H7 (cell line): ENCODE results near the gene ATP9A. TPM values are rescaled to one million over a fixed set of nuclear protein-coding genes. Genes with fewer than 3 reads are reported as not detected.

Source experiments
- DNase-seq: peaks from one replicate; pipeline ENCODE4 v3.0.0; 2012
- H3K27me3 ChIP-seq: 2 replicates; pipeline ENCODE4 v1.6.0; 2011; ENCODE audit warnings: mild to moderate bottlenecking, low read length; ENCODE audit not compliant: control insufficient read depth, insufficient read depth
- H3K36me3 ChIP-seq: replicated peaks from 2 replicates; pipeline ENCODE4 v1.5.1; 2011; ENCODE audit warnings: low read length; ENCODE audit not compliant: control insufficient read depth, insufficient read depth
- H3K4me3 ChIP-seq: 2 replicates; pipeline ENCODE4 v1.5.1; 2011; ENCODE audit warnings: low read depth, mild to moderate bottlenecking, control low read depth, low read length, moderate library complexity; ENCODE audit not compliant: insufficient read depth
- total RNA-seq: library from RNA; depleted of rRNA; stranded (reverse); fragments of >200 nt; shearing (Covaris generic); gene quantifications from 2 replicates; pipeline ENCODE4 v1.2.3, GENCODE V29; 2014

The ATP9A gene
- total RNA-seq, 1 experiment from 2014 or later = 1.6 TPM

DNA sequence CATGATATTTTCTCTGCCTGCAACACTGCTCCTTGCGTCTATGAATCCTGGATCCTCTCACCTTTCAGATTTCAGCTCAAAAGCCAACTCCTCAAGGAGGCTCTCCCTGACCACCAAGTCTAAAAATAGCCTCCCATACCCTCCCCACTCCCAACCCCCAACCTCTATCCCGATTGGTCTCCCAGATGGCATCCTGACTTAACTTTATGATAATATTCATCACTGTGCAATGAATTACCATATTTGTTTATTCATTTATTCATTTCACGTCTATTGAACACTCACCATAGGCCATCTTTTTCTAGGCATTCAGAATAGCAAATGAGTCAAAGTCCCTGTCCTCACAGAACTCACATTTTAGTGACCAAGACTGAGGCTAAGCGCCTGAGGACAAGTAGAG, 183.0 kb downstream of the ATP9A start:
- Histone ChIP-seq H3K4me3 (no peak overlapping the region), H3K36me3 (no peaks in the 10 kb centered on the region), H3K27me3 (no peaks in the 10 kb centered on the region)
- DNase-seq = no peak

DNA sequence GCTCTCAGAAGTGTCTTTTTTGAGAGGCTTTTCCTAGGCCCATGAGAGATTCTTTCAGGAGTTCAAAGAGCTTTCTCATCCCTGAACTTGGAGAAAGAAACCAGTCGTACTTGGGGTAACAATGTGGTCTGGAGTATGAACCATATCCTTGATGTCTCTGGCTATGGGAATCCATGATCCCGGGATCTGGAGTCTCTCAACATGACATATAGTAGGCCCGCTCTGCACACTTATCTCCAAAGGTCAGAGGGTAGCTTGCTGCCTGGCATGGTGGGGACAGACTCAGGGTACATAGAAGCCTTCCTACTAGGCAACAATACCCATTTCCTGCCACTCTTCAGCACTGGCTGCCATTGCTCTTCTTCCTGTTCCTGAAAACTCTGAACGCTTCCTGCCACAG, 183.5 kb downstream of the ATP9A start:
- Histone ChIP-seq H3K27me3 (no peaks in the 10 kb centered on the region), H3K36me3 (no peaks in the 10 kb centered on the region), H3K4me3 (no peak overlapping the region)
- no peak for DNase-seq

DNA sequence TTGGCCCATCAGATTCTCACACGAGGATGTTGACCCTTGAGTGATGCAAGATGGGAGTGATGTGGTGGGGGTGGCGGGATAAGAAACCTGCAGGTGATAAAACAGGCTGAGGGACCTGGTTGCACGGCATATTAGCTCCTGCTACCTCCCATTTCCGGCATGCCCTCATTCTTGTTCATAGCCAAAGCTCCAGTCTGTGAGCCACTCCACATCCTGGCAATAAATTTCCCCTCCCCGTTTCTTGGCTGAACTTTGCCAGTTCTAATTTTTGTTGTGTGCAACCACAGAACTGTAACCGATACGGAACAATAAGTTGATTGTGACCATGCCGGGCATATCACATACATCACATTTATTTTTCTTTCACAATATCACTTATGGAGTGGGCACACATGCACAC, 184.1 kb downstream of the ATP9A start:
- H3K36me3 ChIP-seq = no peaks in the 10 kb centered on the region
- H3K27me3 ChIP-seq = no peaks in the 10 kb centered on the region
- H3K4me3 ChIP-seq = no peak overlapping the region
- DNase-seq = no peak

DNA sequence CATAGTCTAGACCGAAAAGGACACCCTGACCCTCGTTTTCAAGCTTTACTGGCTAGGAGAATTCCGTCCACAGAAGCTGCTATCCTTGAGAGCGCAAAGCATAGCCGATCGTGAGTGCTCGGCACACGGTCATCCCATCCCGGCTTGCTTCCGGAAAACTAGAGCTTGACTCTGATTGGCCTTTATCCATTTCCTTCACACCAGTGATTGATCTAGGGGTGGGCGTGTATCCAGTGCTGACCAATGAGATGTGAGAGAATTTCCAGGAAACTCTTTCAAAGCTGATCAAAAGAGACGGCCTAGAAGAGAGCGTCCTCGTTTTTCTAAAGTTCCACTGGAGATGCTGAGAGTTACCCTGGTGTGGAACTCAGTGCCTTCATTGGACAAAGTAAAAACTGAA, 184.7 kb downstream of the ATP9A start:
- no peaks in the 10 kb centered on the region for H3K27me3 ChIP-seq
- H3K36me3 ChIP-seq = no peaks in the 10 kb centered on the region
- DNase-seq = no peak
- no peak overlapping the region for H3K4me3 ChIP-seq

DNA sequence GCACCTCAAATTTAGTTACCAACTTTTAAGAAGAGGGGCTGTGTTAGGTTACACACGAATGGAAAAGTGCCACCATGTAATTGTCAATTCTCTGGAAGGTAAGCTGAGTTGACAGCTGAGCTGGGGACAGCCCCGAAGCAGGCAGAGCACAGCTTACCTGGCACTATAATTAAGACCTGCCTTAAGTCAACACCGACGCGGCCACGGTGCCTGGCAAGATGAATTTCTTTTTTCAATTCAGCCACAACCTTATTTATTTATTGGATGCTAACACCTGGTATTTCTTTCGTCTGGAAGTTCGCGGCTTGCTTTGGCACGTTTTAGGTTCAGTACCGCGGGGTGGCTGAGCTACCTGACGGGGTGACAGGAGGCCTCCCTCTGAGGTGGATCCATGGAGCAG, 185.1 kb downstream of the ATP9A start:
- H3K27me3 ChIP-seq = no peaks in the 10 kb centered on the region
- no peaks in the 10 kb centered on the region for H3K36me3 ChIP-seq
- H3K4me3 ChIP-seq = no peak overlapping the region
- DNase-seq = no peak

DNA sequence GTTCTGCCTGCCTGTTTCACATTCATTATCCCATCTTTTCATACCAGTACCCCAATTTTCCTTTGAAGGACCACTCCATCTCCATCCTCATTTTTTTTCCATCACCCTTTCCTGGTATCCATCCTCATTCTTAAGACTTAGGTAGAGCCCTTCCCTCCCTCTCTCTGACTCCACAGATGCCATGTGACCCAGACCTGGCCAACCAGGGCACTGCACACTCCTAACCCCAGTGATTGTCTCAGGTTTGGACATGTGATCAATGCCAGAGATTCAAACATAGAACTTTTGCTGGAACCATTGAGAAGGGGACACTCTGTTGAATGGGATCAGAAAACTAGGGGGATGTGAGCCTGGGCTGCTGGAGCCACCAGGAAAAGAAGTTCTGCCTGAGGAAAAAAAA, 186.6 kb downstream of the ATP9A start:
- no peaks in the 10 kb centered on the region for H3K36me3 ChIP-seq

DNA sequence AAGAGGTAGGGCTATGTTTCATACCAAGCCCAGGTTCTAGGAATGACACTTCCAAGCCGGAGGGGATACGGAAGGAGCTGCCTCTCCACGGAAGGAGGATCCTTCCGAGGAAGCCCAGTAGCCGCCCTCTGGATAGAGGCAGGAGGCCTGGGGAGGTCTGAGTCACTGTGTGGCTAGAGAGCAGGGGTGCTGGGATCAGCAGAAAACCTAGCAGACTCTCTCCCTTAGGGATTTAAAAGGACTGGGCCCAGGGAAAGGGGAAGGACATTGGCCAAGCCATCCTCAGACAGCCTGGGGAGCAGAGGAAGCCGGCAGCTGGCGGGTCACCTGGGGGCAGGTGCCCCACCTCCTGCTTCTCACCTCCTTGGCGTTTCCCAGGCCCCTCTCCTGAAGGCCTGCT, 189.1 kb downstream of the ATP9A start:
- DNase-seq = no peak
- Histone ChIP-seq H3K27me3 (no peaks in the 10 kb centered on the region), H3K4me3 (no peak overlapping the region), H3K36me3 (no peaks in the 10 kb centered on the region)

More for the DNA sequence above, 186.6 kb downstream of the ATP9A start:
- Histone ChIP-seq H3K27me3 (no peaks in the 10 kb centered on the region), H3K4me3 (no peak overlapping the region)
- DNase-seq = no peak

DNA sequence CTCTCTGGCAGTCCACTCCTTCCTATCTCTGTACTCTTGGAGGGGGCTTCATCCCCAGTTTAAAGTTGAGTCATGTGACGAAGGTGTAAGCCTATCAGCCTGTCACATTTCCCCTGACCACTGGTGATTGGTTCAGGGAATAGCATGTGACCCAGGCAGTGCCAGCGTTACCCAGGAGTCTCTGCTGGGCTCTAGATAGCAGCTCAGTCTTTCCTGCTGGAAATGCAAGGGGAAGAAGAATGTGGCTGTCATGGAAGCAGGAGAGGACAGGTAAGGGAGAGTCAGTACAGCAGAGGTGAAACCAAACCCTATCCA, 190.1 kb downstream of the ATP9A start:
- Histone ChIP-seq H3K4me3 (no peak overlapping the region), H3K36me3 (no peaks in the 10 kb centered on the region), H3K27me3 (no peaks in the 10 kb centered on the region)
- DNase-seq = no peak

DNA sequence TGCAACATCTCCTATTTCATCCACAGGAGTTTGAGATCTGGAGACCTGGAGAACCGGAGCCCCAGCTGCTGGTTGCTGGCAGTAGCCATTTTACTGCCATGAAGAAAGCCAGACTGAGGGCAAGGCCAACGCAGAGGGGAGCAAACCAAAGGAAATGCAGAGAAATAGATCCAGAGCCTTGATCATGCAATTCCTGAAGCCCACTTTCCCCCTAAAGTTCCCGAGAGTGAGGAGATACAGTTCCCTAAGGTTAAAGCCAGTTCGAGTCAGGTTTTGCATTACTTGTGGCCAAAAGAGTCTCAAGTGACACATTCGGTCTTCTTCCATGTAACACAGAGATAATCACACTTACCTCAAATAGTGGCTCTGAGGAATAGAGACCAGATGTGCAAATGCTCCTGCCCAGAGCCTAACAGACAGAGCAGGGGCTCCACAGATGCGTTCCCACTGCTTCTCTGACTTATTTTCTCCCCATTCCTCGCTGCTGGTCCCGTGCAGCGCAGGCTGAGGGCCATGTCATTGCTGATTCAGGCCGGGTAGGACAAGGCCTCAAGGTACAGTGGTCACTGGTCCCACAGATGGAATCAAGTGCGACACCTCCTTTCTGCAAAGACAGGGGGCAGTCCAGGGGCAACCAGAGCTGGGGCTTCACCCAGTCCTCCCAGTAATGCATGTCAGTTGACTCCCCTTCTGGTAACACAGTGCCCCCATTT, 190.6 kb downstream of the ATP9A start:
- no peak overlapping the region for H3K4me3 ChIP-seq
- no peaks in the 10 kb centered on the region for H3K36me3 ChIP-seq
- H3K27me3 ChIP-seq = no peaks in the 10 kb centered on the region
- no peak for DNase-seq

DNA sequence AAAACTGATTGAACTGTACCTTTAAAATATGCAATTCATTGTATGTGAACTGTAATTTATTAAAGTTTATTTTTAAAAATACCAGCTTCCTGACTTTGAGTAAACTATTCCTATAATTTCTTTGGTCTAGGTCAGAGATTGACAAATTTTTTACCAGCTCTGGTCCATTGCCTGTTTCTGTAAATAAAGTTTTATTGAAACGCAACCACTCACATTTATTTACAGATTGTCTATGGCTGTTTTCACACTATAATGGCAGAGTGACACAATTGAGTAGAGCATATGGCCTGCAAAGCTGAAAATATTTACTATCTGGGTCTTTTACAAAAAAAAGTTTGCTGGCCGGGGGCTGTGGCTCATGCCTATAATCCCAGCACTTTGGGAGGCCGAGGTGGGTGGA, 192.7 kb downstream of the ATP9A start:
- Histone ChIP-seq H3K4me3 (no peak overlapping the region), H3K27me3 (no peaks in the 10 kb centered on the region), H3K36me3 (no peaks in the 10 kb centered on the region)
- DNase-seq = no peak

DNA sequence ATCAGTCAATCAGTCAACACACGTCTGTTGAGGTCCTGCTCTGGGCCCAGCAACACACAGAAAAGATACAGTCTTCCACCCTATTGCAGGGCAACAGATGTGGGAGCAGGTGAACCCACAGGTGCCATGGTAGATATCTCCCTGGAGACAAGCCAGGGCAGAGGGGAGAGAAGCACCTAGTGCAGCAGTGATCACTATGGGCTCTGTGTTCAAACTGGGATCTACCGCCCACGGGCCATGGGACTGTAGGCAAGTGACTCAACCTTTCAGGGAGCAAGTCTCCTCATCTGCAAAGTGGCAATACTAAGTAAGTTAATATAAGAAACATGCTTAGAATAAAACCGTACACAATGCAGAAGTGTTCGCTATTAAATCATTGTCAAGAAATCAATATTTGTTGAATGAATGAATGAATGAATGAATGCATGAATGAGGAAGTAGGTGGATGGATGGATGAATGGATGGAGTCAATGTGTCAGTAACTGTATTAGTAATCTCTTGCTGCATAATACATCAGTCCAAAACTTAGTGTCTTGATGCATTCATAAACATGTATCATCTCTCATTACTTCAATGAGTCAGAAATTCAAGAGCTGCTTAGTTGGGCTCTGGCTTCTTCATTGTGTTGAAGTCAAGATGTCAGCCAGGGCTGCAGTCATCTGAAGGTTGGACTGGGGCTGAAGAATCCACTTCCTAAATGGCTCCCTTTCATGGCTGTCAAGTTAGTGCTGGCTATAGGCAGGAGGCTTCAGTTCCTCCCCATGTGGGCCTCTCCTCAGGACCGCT, 193.7 kb downstream of the ATP9A start:
- H3K27me3 ChIP-seq = no peaks in the 10 kb centered on the region
- no peaks in the 10 kb centered on the region for H3K36me3 ChIP-seq
- no peak for DNase-seq
- no peak overlapping the region for H3K4me3 ChIP-seq

DNA sequence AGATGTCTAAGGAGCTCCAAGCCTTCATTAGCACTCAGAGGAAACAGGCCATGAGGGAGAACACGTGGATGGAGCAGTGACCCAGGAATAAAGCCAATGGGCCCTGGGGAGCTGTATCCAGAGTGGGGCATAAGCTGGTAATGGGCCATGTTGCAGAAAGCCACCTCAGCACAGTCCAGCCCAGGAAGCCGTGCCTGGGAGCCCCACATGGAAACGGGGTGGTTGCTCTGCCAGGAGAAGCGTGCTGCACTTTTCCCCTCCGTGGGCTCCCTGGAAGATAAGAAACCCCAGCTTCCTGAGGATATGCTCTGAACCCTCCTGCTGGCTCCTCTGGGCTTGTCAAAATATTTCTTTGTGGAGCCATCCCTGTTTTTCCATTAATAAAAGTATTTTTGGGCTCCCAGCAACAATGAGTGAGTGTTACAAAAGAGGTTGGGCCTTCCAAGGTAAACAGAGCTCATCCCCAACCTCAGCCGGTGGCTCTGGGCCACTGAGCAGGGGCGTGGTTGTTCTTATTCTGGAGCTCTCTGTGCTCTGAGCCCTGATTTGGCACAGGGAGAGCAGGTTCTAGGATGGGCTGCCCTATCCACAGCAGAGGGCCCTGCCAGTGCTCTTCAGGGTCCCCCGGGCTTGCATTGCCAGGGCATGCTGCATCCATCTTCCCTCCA, 194.5 kb downstream of the ATP9A start:
- H3K36me3 ChIP-seq = no peaks in the 10 kb centered on the region

DNA sequence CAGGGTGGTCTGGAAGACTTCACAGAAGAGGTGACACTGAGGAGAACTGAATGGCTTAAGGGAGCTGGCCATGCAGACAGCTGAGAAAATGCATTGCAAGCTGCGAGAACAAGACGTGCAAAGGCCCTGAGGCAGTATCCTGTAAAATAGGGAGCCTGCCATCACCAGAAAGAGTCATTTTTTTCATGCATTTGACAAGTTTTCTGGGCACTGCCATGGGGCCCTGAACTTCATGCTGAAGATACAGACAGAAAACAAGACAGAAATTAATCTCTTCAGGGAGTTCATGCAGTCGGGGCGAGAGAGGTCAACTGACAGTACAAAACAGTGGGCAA, 196.8 kb downstream of the ATP9A start:
- no peak for DNase-seq
- H3K27me3 ChIP-seq = 0 out of 2 replicates have a peak, but pooled peaks cover 1% of the 10 kb centered on the region
- H3K36me3 ChIP-seq = no peaks in the 10 kb centered on the region
- H3K4me3 ChIP-seq = no peak overlapping the region

More for the DNA sequence above, 194.5 kb downstream of the ATP9A start:
- no peaks in the 10 kb centered on the region for H3K27me3 ChIP-seq
- no peak overlapping the region for H3K4me3 ChIP-seq
- no peak for DNase-seq

DNA sequence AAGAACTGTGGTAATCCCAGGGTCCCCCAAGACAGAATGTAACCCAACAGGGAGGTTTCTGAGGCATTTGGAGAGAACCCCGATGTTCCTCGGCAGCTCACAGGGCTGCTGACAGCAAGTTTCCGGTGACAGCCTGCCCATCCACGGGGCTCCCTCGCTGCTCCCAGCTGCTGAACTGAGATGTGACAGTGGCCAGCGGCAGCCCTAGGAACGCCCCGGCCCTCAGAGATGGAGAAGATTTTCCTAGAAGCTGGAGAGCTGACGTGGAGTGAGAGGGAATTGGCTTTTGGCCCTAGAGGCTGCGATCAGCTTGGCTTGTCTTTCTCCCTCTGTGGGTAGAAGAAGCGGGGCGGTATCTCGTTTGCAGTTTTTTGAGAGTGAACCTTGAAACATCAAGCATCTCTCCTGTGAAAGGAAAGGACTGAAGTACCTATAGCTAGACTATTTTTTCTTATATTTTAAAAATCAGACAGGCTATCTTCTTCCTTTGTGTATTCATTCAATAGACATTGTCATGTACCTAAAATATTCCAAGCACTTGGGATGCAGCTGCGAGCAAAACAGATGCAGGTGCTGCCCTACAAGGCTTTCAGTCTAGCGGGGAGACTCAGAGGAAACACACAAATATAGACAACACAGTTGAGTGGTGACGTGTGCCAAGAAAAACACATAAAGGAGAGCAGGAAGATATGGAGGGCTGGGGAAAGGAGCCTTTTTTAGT, 197.3 kb downstream of the ATP9A start:
- Histone ChIP-seq H3K4me3 (no peak overlapping the region), H3K36me3 (no peaks in the 10 kb centered on the region), H3K27me3 (0 out of 2 replicates have a peak, but pooled peaks cover 1% of the 10 kb centered on the region)
- DNase-seq = no peak
